GM19025 (cell line): ENCODE results near the gene CDC42EP1.
A peak's percentile ranks its signal among the peaks of the same experiment; 100 is the strongest.
"Not testable (repeated sequence)": the region's sequence is repeated elsewhere in the genome, so short reads cannot be mapped to it uniquely, and the experiment has no call there.

Experiments
- ATAC-seq: cut with Tn5 transposase; IDR thresholded peaks from one replicate; pipeline ENCODE4 v1.9.1; 2021; ENCODE audit warnings: mild to moderate bottlenecking, low read depth, moderate library complexity; ENCODE audit not compliant: unreplicated experiment

CDC42EP1 gene

DNA sequence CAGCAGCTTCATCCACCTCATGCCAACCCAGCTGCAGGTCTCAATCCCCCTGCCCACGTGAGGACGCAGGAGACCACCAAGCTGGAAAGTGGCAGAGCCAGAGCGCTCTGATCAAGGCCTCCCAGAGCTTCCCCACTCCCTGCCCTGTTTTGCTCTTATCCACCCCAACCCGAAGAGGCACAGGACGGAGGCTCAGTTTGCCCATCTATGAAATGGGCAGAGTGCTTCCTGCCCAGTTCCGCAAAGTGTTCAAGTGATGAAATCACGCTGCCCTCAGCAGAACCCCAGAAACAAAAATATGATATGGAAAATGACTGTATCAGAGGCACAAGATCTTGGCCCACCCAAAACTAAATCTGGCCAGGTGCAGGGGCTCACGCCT is 11.7 kb downstream of the CDC42EP1 start:
- no peak for ATAC-seq

- no peak for ATAC-seq
Measured at GRCh38 chr22:37575490-37576003, 15.3 kb downstream of the CDC42EP1 start.

GRCh38 chr22:37578002-37578401 is 17.7 kb downstream of the CDC42EP1 start:
- no peak for ATAC-seq

DNA sequence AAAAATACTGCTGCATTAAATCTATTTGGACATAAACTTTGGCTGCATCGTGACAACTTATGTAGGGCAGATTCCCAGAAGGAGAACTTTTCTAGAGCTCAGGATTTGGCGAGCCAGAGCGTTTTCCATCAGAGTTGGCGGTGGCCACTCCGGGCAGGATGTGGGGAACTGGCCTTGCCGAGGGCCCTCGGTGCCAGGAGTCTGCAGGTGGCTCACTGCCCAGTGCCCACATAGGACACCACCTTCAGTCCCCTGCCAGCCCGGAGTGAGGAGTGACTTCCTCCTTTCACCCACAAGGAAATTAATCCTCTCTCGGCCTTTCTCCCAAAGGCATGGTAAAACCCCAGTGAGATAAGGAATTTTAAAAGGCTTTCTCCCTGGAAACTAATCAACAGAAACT is 21.2 kb downstream of the CDC42EP1 start:
- no peak for ATAC-seq

- ATAC-seq, result no peak
Measured at GRCh38 chr22:37582526-37582925, 22.2 kb downstream of the CDC42EP1 start.

GRCh38 chr22:37588546-37589215 is 28.4 kb downstream of the CDC42EP1 start:
- ATAC-seq, result no peak

- no peak for ATAC-seq
Measured at GRCh38 chr22:37589636-37590035, 29.4 kb downstream of the CDC42EP1 start.

GRCh38 chr22:37591081-37591480 is 30.8 kb downstream of the CDC42EP1 start:
- ATAC-seq, result not testable (repeated sequence)

DNA sequence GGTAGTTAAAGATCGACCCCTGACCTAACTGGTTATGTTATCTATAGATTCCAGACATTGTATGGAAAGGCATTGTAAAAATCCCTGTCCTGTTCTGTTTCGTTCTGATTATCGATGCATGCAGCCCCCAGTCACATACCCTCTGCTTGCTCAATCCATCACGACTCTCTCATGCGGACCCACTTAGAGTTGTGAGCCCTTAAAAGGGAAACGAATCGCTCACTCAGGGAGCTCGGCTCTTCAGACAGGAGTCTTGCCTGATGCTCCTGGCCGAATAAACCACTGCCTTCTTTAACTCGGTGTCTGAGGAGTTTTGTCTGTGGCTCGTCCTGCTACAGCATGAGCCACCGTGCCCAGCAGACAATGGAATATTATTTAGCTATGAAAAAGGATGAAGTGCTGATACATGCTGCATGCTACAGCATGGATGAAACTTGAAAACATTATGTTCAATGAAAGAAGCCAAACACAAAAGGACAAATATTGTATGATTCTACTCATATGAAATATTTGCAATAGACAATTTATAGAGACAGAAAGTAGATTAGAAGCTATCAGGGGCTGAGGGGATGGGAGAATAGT is 31.6 kb downstream of the CDC42EP1 start:
- no peak for ATAC-seq

GRCh38 chr22:37594237-37594636 is 34.0 kb downstream of the CDC42EP1 start:
- ATAC-seq, result no peak

GRCh38 chr22:37599153-37599552 is 38.9 kb downstream of the CDC42EP1 start:
- no peak for ATAC-seq

DNA sequence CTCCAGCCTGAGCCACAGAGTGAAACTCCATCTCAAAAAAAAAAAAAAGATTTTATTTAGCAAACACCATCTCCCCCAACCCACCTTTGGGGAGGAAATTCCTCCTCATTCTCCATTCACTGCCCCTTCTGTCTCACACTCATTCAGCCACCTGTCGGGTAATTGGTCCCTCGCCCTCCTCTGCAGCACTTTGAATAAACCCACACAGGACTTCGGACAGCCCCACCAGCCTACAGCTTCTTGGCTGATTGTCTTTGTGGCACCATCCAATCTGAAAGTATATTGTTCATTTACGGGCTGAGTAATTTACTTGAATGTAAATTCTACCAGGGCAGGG is 40.9 kb downstream of the CDC42EP1 start:
- no peak for ATAC-seq

- ATAC-seq, result no peak
Measured at GRCh38 chr22:37601540-37602442, 41.5 kb downstream of the CDC42EP1 start.

- ATAC-seq, result not testable (repeated sequence)
Measured at GRCh38 chr22:37602546-37603277, 42.4 kb downstream of the CDC42EP1 start.

DNA sequence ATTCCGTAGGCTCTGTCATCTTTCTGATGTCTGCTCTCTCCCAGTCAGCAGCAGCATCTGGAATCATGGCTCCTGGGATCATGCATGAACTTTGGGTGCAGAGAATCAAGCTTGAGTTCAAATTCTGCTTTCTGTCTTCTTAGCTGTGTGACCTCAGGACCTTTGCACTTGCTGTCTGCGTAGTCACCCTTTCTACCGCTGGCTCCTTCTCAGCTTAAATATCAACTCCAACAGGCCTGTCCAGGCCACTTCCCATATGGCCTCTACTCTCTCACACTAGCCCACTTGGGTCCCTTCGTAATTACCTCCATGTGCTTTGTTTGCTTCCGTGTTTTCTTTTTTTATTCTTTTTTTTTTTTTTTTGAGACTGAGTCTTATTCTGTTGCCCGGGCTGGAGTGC is 43.8 kb downstream of the CDC42EP1 start:
- no peak for ATAC-seq

DNA sequence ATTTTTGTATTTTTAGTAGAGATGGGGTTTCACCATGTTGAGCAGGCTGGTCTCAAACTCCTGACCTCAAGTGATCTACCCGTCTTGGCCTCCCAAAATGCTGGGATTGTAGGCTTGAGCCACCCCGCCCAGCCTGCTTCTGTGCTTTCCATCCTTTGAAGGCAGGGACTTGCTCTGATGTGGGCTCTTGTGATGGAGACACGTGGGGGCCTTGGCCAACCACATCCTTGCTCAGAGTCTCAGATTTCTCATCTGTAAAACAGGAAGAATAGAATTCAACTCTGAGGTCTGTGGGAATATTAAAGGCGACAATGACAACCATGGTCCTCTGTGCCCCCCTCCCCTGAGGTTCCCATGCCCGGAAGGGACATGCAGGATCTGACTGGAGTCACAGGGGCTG is 44.6 kb downstream of the CDC42EP1 start:
- ATAC-seq, result no peak

DNA sequence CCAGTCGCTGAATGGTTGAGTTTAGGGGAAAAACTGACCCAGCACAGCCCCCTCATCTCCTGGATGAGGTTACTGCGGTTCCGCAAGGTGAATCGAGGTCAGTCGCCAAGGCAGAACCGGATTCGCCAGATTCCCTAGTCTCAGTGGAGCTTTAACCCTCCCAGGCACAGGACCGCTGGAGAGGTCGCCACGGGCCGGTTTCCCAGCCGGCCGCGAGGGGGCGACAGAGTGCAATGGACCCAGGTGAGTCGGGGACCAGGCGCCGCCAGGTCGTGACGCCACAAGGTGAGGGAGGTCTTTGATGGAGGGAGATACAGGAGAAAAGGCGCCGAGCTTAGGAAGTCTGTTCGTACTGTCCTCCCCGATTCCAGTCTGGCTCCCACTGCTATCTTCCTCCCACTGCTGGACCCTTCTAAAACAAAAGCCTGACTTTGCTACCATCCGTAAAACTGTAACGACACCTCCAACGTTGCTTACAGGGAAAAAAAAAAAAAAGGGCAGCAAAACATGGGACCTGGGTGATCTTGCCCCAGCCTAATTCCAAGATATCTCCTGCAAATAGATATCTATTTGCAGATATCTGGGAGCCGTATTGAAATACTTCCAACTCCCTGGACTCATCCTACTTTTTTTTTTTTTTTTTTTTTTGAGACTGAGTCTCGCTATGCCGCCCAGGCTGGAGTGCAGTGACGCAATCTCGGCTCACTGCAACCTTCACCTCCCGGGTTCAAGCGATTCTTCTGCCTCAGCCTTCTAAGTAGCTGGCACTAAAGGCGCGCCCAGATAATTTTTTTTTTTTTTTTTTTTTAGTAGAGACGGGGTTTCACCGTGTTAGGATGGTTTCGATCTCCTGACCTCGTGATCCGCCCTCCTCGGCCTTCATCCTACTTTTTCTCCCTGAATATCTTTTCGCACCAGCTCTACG is 47.0 kb downstream of the CDC42EP1 start:
- no peak for ATAC-seq

GRCh38 chr22:37607935-37608476 is 47.7 kb downstream of the CDC42EP1 start:
- no peak for ATAC-seq

- peak; percentile 76 for ATAC-seq
Measured at GRCh38 chr22:37608477-37609239, 48.4 kb downstream of the CDC42EP1 start, which contains the start of gene GGA1. TSS of gene GGA1 (plus strand) at chr22:37608834. CDS start at chr22:37608861, 27 bp downstream.
